ENCODE results near the gene ANKRD66.

GRCh38 chr6:46795816-46796215, 49.1 kb downstream of the ANKRD66 start:
- TF ChIP-seq CTCF (IDR thresholded peaks at IDR 0.05; ENCODE audit: borderline replicate concordance, extremely low read depth, low read length, poor library complexity, severe bottlenecking) (no peak), EZH2 (IDR thresholded peaks at IDR 0.05; ENCODE audit: borderline replicate concordance, low read depth, low read length, severe bottlenecking) (no peak)
